NK-92 (cell line): ENCODE results near the gene DPM2.

Experiments used
- DNase-seq: peaks from one replicate; lab custom pipeline; 2025; ENCODE audit not compliant: unreplicated experiment; lab: John Stamatoyannopoulos, UW

Gene DPM2, protein sequence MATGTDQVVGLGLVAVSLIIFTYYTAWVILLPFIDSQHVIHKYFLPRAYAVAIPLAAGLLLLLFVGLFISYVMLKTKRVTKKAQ

DNA sequence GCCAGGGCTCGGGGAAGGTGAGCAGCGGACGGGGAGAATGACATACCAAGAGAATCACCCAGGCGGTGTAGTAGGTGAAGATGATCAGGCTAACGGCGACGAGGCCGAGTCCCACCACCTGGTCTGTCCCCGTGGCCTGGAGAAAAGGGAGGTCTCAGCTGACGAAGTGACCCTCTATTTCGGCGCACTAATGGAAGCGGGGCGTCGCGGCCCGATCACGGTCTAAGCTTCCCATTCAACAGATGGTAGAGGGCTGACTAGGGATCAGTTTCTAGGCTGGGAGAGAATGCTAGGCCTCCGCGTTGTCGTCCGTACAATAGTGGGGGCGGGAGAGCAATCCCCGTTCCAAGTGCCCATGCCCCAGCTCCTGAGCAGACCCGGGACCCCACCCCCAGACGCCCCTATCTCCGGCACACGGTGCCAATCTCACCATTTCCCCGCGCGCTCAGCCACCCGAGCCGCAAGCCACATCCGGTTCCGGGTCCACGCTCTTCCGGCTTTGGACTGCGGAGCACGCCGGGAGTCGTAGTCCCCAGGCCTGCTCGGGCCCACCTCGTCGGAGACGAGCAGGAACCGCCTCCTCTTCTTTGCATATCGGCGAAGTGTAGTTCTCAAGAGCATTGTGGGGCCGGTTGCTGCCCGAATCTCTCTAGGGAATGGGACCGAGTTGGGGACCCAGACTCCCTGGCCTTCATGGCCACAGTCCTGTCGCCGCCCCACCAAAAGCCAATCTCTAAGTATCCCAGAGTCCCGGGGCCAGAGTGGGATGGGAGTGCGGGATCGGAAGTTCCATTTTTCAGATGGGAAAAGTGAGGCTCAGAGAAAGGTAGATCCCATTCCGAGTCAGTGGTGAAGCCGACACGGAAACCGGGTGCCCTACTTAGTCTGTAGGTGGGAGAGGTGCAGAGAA, at the start of gene DPM2:
DPM2 (minus strand) TSS at position 467 of the 910 bp plus-strand sequence; CDS start at position 433, 34 bp downstream.
- DNase-seq, result no peak

- DNase-seq, result no peak
Observed at GRCh38 chr9:127987103-127987614, 49.5 kb upstream of the DPM2 start.

DNA sequence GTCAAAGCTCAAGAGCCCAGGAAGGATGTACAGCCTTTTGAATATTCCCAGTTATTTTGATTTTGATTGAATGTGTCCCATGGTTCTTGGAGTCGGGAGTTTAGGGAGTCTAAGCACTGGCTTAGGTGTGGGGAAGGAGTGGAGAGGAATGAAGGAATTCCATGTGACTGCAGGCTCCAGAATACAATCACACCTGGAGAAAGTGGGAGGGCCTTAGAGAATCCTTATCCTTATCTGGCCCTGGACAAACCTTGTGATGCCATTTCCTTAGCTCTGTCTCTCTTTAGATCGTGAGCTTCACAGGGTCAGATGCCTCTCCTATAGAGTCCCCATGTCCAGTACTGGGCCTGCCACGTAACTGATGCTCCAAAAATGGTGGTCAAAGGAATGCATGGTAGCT, 47.4 kb upstream of the DPM2 start:
- no peak for DNase-seq

DNA sequence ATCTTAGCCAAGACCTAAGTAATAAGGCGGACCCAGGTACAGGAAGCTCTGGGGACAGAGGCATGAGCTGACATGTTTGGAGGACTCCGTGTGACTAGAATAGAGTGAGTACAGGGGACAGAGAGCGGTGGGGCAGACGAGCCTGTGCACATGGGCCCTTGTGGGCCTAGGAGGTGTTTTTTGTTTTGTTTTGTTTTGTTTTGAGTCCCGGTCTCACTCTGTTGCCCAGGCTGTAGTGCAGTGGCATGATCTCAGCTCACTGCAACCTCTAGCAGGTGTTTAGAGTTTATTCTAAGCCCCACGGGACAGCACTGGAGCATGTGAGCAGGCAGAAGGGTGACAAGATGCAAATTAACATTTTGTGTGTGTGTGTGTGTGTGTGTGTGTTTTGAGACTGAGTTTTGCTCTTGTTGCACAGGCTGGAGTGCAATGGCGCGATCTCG, 46.2 kb upstream of the DPM2 start:
- DNase-seq, result no peak

GRCh38 chr9:127982912-127983311, 45.3 kb upstream of the DPM2 start:
- no peak for DNase-seq

DNA sequence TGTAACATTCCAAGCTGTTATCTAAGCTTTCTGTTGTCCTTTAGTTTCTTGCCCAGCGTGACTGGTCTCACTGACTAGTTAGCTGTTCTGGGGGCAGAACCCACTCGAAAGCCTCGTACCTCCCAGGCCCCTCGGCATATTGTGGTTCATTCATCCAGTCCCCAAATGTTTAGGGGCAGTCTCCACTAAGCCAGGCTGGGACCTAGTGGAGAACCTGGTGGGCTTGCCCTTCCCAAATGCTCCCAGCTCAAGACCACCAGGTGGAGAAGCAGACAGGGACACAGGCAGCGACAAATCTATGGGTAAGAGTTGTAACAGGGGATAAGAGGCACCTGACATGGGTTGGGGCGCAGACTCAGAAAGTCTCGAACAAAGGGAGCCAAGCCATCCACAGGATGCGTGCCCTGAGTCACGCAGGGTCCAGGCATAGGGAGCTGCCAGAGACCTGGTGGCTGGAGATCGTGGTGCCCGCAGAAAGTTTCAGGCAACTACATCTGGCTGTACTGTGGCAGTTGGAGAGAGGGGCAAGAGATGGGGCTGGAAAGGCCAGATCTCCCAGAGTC, 44.0 kb upstream of the DPM2 start:
- no peak for DNase-seq

DNA sequence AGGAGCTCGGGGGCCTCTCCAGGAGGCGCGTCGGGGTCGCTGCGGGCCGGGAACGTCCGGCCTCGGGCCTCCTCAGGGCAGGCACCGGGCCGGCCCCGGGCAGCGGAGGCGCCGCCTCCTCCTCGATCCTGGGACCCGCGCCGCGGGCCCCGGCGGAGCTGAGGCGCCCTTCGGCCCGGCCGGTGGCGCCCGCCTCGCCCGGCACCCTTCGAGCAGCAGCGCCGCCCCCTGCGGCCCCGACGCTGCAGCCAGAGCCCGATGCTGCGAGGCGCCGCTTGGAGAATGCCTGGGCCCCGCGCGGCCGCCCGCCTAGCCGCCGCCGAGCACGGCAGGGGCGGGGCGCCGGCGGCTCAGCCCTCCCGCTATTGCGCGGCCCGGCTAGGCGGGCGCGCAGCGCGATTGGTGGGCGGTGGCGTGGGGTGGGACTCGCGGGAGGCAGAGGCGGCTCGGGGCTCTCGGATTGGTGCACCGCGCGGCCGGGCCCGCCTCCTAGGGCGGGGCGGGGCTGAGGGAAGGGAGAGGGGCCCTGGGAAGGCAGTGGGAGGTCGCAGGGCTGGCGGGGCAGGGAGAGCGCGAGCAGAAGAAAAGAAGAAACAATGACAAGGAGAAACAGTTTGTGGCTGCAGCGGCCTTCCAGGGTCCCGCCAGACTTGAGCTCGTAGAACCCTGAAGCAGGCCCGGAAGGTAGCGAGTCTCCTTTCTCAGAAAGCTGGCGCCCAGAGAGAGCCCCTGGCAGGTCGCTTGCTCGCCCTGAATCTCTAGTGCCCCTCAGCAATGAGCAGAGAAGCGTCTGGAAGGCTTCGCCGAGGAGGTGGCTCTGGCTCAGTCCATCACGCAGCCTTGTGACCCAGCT, 43.3 kb upstream of the DPM2 start, which contains the start of gene EEIG1:
EEIG1 (minus strand) TSS at position 284 of the 853 bp plus-strand sequence. CDS start 852 bp downstream, outside the sequence.
- peak; percentile 72 for DNase-seq

DNA sequence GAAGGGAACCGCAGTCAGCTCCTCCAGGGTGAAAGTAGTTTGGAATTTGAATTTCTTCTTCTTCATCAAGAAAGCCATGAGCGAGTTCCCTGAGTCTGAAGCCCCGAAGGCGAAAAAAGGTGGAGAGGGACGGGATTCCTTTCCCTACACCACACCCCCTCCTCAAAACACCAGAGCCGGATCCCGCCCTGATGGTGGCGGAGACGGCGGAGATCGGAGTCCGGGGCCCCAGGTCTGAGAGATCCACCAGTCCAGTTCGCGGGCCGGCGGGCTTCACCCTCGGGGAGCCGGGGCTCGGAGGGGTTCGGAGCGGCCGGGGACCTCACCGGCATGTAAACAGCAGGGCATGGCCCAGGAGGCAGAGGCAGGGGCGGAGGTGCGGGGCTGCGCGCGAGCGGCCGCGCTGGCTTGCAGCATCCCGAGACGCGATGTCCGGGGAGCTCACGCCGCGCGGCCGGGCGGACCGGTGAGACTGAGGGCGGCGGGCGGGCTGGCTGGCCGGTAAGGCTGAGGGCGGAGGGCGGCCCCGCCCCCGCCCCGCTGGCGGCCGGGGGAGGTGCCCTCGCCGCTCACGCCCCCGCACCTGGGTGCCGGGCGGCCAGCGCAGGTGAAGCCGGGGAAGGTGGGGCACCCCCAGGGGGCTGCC, 42.5 kb upstream of the DPM2 start:
- no peak for DNase-seq

DNA sequence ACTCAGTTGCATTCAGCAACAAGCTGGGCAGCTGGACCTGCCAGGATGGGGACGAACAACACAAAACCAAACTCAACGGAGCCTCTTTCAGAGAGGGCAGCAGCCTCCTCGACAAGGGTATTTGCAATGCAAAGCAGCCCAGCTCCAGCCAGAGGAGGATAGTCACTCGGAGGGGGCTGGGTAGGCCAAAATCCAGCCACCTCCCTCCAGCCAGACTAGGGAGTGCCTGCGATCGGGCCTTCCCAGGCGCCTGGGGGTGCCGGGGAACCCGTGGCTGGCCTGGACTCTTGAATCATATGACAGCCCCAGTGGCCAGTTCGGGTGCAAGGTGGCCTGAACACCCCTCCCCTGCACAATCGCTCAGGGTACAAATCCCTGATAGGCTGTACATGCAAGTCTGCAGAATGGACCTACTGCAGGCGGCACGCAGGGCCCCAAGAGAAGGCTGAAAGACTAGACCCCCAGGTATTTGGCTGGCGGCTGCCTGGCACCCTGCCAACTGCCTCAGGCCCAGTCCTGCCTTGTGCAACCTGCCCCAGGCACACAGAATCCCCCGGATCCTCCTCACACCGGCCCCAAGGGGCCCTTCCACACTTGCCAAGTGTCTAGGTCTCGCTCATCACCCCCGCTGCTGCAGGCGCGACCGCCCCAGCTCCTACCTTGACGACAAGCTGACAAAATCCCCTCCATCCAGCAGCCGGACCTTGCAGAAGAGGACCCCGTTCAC, 41.8 kb upstream of the DPM2 start:
- DNase-seq, result no peak

DNA sequence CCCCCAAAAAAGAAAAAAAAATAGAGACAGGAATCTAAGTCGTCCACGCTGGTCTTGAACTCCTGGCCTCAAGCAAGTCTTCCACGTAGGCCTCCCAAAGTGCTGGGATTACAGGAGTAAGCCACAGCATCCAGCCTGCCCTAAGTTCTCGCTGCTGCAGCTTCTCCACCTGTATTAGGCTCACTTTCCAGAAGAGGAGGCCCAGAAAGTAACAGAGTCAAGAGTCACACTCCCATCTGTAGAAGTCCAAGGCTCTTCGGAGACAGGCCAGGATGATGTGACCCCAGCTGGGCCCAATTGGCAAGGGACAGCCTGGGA, 41.3 kb upstream of the DPM2 start:
- DNase-seq, result no peak

GRCh38 chr9:127977884-127978647, 40.4 kb upstream of the DPM2 start:
- no peak for DNase-seq

- no peak for DNase-seq
Observed at GRCh38 chr9:127977009-127977883, 39.6 kb upstream of the DPM2 start.

DNA sequence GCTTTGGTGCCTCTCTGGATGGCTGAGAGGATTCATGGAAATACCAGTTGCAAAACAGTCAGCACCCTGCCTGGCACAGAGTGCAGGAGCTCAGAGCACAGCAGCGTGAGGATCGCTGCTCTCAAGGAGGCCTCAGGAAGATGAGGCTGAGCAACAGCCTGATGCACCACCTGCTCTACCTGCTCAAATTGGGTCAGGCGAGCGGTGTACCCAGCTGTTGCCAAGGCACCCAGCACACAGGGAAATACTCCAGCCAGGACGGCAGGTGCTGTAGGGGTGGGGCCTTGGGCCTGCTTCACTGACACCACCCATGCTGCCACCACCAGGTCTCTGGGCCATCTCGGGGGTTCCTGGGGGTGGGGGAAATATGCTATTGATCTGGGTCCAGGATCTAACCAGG, 38.8 kb upstream of the DPM2 start:
- no peak for DNase-seq

DNA sequence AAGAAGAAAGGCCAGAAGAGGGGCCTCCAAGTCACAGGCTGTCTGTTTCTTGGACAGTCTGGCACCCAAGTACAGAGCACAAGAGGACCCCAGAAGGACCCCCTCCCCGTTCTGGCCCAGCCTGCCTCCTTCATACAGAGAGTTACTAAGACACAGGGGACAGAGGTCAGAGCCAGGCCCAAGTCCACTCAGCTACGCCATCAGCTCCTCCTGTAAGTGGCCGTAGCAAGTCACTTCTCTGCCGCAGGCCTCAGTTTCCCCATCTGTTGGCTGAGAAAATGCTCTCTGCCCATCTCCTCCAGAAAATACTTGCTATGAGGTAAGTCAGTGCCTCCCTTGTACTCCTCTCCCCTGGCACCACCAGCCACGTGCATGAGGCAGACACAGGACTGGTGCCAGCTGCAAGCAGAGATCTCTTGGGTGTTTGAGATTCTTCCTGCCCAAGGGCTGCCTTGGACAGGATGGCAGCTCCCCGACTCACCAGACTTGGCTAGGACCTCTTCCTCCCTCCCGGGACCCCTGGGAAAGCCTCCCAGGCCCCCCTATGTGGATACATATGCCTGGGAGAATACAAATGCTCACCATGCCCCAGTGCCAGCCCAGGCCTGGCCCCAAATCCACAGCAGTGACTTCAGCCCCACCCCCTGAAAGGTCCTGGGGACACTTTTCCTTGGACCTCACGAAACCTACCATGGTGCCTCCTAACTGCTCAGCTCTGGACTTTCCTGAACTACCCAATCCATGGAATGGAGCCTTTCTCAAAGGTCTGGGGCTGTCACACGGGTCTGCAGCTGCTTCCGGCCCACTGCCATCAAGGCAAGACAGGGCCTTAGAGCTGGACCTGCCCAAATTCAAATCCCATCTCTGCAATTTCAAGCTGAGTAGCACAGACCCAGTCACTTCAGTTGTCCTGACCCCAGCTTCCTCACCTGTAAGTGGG, 38.0 kb upstream of the DPM2 start:
- no peak for DNase-seq

GRCh38 chr9:127974769-127975261, 37.2 kb upstream of the DPM2 start:
- DNase-seq, result no peak

- DNase-seq, result no peak
Observed at GRCh38 chr9:127974001-127974768, 36.5 kb upstream of the DPM2 start.
